Measurements from ENCODE around the gene NF1.
"Not testable (repeated sequence)": the region's sequence is repeated elsewhere in the genome, so short reads cannot be mapped to it uniquely, and the experiment has no call there.

NF1 gene

GRCh38 chr17:31094600-31095235 lies at the start of gene NF1:
Gene NF1, plus strand, starts transcription at chr17:31094977. Its CDS starts 333 bp downstream, at chr17:31095310.
- peak; percentile 85 for DNase-seq (ENCODE audit: low read depth)

GRCh38 chr17:31046856-31047425 lies 47.8 kb upstream of the NF1 start:
- not testable (repeated sequence) for DNase-seq (ENCODE audit: low read depth)

- DNase-seq (ENCODE audit: low read depth): no peak
Measured at GRCh38 chr17:31048142-31048541, 46.6 kb upstream of the NF1 start.

GRCh38 chr17:31048780-31049179 lies 46.0 kb upstream of the NF1 start:
- DNase-seq (ENCODE audit: low read depth): no peak

- no peak for DNase-seq (ENCODE audit: low read depth)
Measured at GRCh38 chr17:31050948-31051347, 43.8 kb upstream of the NF1 start.

GRCh38 chr17:31051506-31051905 lies 43.3 kb upstream of the NF1 start:
- no peak for DNase-seq (ENCODE audit: low read depth)

GRCh38 chr17:31052187-31052889 lies 42.4 kb upstream of the NF1 start:
- DNase-seq (ENCODE audit: low read depth): no peak

- no peak for DNase-seq (ENCODE audit: low read depth)
Measured at GRCh38 chr17:31053071-31053470, 41.7 kb upstream of the NF1 start.

- no peak for DNase-seq (ENCODE audit: low read depth)
Measured at GRCh38 chr17:31054761-31055160, 40.0 kb upstream of the NF1 start.

GRCh38 chr17:31058976-31059375 lies 35.8 kb upstream of the NF1 start:
- DNase-seq (ENCODE audit: low read depth): no peak

GRCh38 chr17:31060791-31061550 lies 33.8 kb upstream of the NF1 start:
- DNase-seq (ENCODE audit: low read depth): no peak

GRCh38 chr17:31061678-31062077 lies 33.1 kb upstream of the NF1 start:
- no peak for DNase-seq (ENCODE audit: low read depth)

- no peak for DNase-seq (ENCODE audit: low read depth)
Measured at GRCh38 chr17:31062346-31062745, 32.4 kb upstream of the NF1 start.

GRCh38 chr17:31064707-31065106 lies 30.1 kb upstream of the NF1 start:
- no peak for DNase-seq (ENCODE audit: low read depth)

GRCh38 chr17:31067691-31068184 lies 27.0 kb upstream of the NF1 start:
- DNase-seq (ENCODE audit: low read depth): no peak

- DNase-seq (ENCODE audit: low read depth): peak; percentile 50
Measured at GRCh38 chr17:31068291-31068690, 26.5 kb upstream of the NF1 start.

GRCh38 chr17:31072186-31072585 lies 22.6 kb upstream of the NF1 start:
- DNase-seq (ENCODE audit: low read depth): no peak

GRCh38 chr17:31073411-31073810 lies 21.4 kb upstream of the NF1 start:
- DNase-seq (ENCODE audit: low read depth): no peak

- DNase-seq (ENCODE audit: low read depth): no peak
Measured at GRCh38 chr17:31074772-31075555, 19.8 kb upstream of the NF1 start.

- no peak for DNase-seq (ENCODE audit: low read depth)
Measured at GRCh38 chr17:31078290-31078689, 16.5 kb upstream of the NF1 start.

- no peak for DNase-seq (ENCODE audit: low read depth)
Measured at GRCh38 chr17:31079731-31080130, 15.0 kb upstream of the NF1 start.

- no peak for DNase-seq (ENCODE audit: low read depth)
Measured at GRCh38 chr17:31085563-31085962, 9.2 kb upstream of the NF1 start.
